ENCODE measurements around the gene ANKFY1.

- TF ChIP-seq EZH2 (IDR thresholded peaks at IDR 0.05; ENCODE audit: insufficient read depth, poor library complexity, severe bottlenecking), result no peak
- no peak for TF ChIP-seq EZH2phosphoT487 (IDR thresholded peaks at IDR 0.05; ENCODE audit: insufficient read depth, low read depth)
Measured at GRCh38 chr17:4194796-4195195, 69.0 kb downstream of the ANKFY1 start.
